GM18508 (cell line): ENCODE results near the gene LAT.
"Not testable (repeated sequence)": the region's sequence is repeated elsewhere in the genome, so short reads cannot be mapped to it uniquely, and the experiment has no call there.

Experiments
- ATAC-seq: cut with Tn5 transposase; IDR thresholded peaks from one replicate; pipeline ENCODE4 v1.9.1; 2021; ENCODE audit warnings: moderate number of reproducible peaks; ENCODE audit not compliant: insufficient read depth, unreplicated experiment

LAT gene

DNA sequence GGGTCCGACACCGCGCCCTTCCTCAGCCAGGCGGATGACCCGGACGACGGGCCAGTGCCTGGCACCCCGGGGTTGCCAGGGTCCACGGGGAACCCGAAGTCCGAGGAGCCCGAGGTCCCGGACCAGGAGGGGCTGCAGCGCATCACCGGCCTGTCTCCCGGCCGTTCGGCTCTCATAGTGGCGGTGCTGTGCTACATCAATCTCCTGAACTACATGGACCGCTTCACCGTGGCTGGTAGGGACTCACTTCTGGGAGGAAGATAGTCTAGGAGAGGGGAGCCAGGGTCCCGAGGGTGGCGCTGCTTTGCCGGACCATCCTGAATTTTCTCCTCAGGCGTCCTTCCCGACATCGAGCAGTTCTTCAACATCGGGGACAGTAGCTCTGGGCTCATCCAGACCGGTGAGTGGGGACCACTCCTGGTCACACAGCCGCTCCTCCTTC is 9.7 kb upstream of the LAT start:
- no peak for ATAC-seq

DNA sequence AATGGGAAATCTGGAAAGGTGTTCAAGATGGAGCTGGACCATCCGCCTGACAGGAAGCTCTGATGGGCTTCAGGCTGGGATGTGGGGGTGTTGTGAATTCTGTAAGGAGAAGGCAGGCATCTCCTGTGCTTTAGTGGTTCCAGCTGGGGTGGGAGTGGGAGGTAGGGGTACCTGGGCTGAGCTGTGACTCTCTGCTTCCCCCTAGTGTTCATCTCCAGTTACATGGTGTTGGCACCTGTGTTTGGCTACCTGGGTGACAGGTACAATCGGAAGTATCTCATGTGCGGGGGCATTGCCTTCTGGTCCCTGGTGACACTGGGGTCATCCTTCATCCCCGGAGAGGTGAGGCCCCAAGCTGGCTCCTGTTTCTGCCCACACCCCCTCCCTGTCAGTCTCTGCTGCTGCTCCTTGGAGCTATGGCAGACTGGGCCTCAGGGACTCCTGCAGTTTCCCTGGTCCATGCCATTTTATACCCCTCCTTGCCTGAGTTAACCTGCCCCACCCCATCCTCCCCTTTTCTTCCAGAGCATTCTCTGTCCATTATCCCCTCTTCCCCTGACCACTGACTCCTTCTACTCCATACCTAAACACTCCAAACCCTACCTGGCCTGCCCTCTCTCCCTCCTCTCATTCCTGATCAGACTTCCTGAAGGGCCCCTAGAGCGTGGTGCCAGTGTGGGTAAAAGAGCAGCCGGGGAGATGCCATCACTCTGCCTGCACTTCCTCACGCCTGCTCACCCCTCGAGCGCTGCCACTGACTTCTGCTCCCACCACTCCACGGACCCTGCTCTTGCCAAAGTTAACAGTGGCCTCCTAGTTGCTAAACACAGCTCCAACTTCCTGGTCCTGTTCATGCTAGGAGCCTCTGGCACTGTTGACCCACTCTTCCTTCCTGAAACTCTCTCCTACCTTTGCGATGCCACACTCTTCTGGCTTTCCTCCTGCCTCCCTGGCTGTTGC is 6.9 kb upstream of the LAT start:
- ATAC-seq, result no peak

- not testable (repeated sequence) for ATAC-seq
These were observed 4.5 kb upstream of the LAT start for GRCh38 chr16:28980330-28980729.

- no peak for ATAC-seq
These were observed 3.9 kb upstream of the LAT start for GRCh38 chr16:28980929-28981328.

GRCh38 chr16:28981517-28981916 is 3.3 kb upstream of the LAT start:
- ATAC-seq, result no peak

DNA sequence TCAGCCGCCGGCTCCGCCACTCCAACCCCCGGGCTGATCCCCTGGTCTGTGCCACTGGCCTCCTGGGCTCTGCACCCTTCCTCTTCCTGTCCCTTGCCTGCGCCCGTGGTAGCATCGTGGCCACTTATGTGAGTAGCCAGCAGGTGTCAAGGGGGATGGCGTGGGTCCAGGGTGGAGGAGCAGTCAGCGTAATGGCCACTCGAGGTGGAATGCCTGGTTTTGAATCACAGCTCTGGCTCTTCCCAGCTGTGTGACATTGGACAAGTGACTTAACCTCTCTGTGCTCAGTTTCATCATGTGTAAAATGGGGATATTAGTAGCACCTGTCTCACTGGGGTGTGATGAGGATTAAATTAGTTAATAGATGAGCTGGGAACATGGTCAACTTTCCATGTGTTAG is 2.4 kb upstream of the LAT start:
- ATAC-seq, result no peak

DNA sequence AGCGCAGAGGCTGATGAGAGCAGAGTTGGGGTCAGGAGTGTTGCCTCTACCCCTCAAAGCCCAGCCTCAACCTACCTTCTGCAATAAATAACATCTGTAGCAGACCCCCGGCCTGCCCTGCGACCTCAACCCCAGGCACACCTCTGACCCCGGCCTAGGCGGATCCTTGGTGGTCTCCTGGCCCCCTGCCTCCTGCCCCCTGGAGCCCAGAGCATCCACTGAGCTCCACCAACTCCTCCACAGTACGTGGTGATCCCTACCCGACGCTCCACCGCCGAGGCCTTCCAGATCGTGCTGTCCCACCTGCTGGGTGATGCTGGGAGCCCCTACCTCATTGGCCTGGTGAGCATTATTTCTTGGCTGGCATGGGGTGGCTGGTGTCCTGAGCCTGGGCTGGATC is 1.9 kb upstream of the LAT start:
- no peak for ATAC-seq

DNA sequence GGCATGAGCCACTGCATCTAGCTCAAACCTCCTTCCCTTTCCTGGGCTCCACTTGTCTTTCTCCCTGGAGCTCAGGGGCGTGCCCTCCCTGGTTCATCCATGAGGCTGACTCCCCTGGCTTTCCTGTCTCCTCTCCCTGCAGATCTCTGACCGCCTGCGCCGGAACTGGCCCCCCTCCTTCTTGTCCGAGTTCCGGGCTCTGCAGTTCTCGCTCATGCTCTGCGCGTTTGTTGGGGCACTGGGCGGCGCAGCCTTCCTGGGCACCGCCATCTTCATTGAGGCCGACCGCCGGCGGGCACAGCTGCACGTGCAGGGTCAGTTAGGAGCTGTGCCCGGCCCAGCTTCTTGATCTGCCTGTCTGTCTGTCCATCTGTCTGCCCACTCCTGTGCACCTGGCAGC is 1.2 kb upstream of the LAT start:
- no peak for ATAC-seq

GRCh38 chr16:28984091-28984490 is 761 bp upstream of the LAT start:
- no peak for ATAC-seq

DNA sequence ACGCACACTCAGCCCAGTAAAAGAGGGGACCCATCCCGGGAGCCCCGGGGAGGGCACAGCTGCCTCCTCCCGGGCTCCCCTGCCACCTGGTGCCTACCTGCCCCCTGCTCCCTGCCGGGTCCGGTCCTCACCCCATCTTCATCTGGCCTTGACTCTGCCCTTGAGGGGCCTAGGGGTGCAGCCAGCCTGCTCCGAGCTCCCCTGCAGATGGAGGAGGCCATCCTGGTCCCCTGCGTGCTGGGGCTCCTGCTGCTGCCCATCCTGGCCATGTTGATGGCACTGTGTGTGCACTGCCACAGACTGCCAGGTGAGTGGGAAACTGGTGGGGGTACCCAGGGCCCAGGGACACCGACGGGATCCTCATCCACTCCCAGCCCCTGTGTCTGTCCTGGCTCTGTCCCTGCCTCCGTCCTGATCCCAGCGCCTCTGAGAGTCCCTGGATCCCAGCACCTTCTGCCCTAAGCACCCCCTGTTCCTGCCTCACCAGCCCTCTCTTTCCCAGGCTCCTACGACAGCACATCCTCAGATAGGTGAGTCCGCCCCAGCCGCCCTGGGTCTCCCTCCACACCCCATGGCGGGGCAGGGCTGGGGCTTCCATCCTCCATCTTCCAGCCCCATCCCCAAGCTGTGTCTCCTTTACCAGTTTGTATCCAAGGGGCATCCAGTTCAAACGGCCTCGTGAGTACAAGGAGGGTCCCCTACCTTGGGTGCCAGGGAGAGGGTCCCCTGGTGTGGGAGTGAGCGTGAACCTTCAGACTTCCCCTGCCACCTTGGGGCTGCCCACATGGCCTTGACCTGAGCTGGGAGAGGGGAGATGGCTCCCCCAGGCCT is 574 bp downstream of the LAT start:
- ATAC-seq, result no peak

DNA sequence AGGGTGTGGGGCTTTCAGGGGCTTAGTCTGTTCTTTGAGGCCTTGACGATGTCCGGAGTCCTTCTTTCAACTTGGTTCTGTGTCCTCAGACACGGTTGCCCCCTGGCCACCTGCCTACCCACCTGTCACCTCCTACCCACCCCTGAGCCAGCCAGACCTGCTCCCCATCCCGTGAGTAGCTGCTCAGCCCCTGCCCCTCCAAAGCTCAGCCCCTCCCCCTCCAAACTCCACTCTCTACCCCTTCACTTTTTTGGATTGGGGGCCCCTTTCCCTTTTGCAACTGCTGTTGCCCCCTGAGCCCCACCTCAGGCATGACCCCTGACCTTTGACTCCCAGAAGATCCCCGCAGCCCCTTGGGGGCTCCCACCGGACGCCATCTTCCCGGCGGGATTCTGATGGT is 1.2 kb downstream of the LAT start:
- no peak for ATAC-seq

GRCh38 chr16:28986492-28986891 is 1.6 kb downstream of the LAT start:
- no peak for ATAC-seq

- ATAC-seq, result no peak
These were observed 2.5 kb downstream of the LAT start for GRCh38 chr16:28987170-28987853.

DNA sequence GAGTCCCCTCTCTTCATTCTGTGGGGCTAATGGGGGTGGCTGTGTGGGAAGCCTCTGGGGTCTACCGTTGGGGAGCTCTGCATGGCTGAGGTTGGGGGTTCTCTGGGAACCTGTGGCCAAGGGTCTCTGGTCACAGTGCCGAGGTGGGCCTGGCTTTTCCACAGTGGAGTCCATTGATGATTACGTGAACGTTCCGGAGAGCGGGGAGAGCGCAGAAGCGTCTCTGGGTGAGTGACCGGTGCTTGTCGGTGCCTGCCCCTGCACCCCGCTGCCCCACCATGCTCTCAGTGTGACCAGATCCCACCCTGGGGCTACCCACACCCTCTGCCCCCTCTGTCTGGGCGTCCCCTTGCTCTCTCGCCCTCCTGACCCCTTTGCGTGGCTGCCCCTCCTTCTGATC is 4.5 kb downstream of the LAT start:
- ATAC-seq, result no peak

GRCh38 chr16:28990375-28991040 is 5.7 kb downstream of the LAT start:
- no peak for ATAC-seq

DNA sequence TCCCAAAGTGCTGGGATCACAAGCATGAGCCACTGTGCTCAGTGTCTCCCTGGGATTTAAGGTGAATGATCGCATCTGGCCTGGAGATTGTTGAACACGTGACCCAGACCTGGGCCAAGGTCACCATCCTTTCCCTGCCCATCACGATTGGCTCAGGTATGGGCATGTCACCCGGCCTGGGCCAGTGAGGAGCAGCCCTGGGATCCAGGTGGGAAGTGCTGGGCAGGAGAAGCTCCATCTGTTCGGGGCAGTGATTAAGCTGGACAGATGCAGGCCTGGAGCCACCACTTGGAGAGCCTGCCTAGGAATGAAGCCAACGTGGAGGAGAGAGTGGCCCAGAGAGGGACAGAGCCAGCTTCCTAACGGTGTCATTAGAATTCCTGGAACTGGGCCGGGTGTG is 6.8 kb downstream of the LAT start:
- ATAC-seq, result no peak

- no peak for ATAC-seq
These were observed 7.6 kb downstream of the LAT start for GRCh38 chr16:28992496-28992895.

DNA sequence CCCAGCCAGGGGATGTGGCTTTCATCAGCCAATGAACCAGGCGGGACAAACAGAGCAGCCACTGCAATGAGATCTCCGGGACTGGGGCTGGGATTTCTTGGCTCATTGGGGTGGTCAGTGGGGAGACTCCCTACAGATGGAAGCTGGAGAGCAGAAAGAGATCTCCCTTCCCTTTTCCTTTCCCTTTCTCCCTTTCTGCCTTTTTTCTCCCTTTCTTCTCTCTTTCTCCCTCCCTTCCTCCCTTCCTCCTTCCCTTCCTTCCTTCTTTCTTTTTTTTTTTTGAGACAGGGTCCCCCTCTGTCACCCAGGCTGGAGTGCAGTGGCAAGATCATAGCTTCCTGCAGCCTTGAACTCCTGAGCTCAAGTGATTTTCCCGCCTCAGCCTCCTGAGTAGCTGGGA is 14.0 kb downstream of the LAT start:
- ATAC-seq, result no peak

- ATAC-seq, result no peak
These were observed 14.7 kb downstream of the LAT start for GRCh38 chr16:28999577-28999976.

- no peak for ATAC-seq
These were observed 15.2 kb downstream of the LAT start for GRCh38 chr16:29000019-29000418.
